ENCODE results near the gene THRAP3. TPM values are rescaled to one million over a fixed set of nuclear protein-coding genes. Genes with fewer than 3 reads are reported as not detected.
A peak's percentile ranks its signal among the peaks of the same experiment; 100 is the strongest.

THRAP3 gene
- total RNA-seq, 1 donor from 2014 or later: 119 TPM

GRCh38 chr1:36231191-36231590, 6.9 kb downstream of the THRAP3 start:
- H3K4me3 Mint-ChIP-seq (ENCODE audit: unreplicated experiment): no peak overlapping the region
- H3K27me3 Mint-ChIP-seq (ENCODE audit: unreplicated experiment): no peaks in the 10 kb centered on the region
- TF ChIP-seq, protein P1, sequence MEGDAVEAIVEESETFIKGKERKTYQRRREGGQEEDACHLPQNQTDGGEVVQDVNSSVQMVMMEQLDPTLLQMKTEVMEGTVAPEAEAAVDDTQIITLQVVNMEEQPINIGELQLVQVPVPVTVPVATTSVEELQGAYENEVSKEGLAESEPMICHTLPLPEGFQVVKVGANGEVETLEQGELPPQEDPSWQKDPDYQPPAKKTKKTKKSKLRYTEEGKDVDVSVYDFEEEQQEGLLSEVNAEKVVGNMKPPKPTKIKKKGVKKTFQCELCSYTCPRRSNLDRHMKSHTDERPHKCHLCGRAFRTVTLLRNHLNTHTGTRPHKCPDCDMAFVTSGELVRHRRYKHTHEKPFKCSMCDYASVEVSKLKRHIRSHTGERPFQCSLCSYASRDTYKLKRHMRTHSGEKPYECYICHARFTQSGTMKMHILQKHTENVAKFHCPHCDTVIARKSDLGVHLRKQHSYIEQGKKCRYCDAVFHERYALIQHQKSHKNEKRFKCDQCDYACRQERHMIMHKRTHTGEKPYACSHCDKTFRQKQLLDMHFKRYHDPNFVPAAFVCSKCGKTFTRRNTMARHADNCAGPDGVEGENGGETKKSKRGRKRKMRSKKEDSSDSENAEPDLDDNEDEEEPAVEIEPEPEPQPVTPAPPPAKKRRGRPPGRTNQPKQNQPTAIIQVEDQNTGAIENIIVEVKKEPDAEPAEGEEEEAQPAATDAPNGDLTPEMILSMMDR (IDR thresholded peaks at IDR 0.05; ENCODE audit: partially characterized antibody, unreplicated experiment): no peak
- H3K4me1 Mint-ChIP-seq (ENCODE audit: low read depth, unreplicated experiment): peaks cover 8% of the 10 kb centered on the region
- H3K36me3 Mint-ChIP-seq (ENCODE audit: unreplicated experiment): peaks cover 4% of the 10 kb centered on the region
- no peak for DNase-seq
- peaks cover 3% of the 10 kb centered on the region for H3K9me3 Mint-ChIP-seq (ENCODE audit: unreplicated experiment)
- no peak overlapping the region for H3K27ac Mint-ChIP-seq (ENCODE audit: unreplicated experiment)

DNA sequence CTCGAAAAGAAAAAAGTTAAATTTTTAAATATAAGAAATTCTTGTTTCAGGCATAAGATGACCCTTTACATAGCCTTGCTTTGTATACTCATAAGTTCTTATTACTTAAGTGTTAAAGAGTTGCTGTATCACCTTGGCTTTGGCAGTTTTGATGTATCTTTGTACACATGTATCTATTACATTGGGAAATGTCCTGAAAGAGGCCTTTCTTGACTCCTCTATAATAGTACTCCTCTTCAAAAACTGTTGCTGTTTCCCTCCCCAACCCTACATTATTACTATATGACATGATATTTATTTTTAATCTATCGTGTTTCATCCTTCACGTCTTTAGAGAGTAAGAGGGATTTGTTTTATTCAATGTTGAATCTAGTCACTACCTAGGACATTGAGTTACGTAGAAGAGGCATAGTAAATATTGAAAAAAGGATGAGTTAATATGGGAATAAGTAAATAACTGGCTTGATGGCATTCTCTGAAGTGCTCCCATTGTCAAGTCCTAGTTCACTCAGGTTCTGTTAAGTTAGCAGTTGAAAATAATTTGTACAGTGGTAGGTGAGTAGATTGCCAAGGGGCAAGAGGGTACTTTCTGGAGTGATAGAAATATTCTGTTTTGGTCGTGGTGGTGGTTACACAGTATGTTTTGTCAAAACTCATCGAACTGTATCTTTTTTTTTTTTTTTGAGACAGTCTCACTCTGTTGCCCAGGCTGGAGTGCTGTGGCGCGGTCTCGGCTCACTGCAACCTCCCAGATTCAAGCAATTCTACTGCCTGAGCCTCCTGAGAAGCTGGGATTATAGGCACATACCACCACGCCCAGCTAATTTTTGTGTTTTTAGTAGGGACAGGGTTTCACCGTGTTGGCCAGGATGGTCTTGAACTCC, 8.2 kb downstream of the THRAP3 start:
- Mint-ChIP-seq H3K36me3 (ENCODE audit: unreplicated experiment) (peaks cover 4% of the 10 kb centered on the region), H3K9me3 (ENCODE audit: unreplicated experiment) (no peaks in the 10 kb centered on the region), H3K27ac (ENCODE audit: unreplicated experiment) (no peak overlapping the region), H3K27me3 (ENCODE audit: unreplicated experiment) (no peaks in the 10 kb centered on the region), H3K4me1 (ENCODE audit: low read depth, unreplicated experiment) (peaks cover 2% of the 10 kb centered on the region), H3K4me3 (ENCODE audit: unreplicated experiment) (no peak overlapping the region)
- TF ChIP-seq, protein P1 (IDR thresholded peaks at IDR 0.05; ENCODE audit: partially characterized antibody, unreplicated experiment): no peak
- no peak for DNase-seq

GRCh38 chr1:36236302-36236701, 12.1 kb downstream of the THRAP3 start:
- H3K27me3 Mint-ChIP-seq (ENCODE audit: unreplicated experiment): no peaks in the 10 kb centered on the region
- peak overlapping the region; percentile 37 for H3K27ac Mint-ChIP-seq (ENCODE audit: unreplicated experiment)
- H3K9me3 Mint-ChIP-seq (ENCODE audit: unreplicated experiment): no peaks in the 10 kb centered on the region
- H3K4me1 Mint-ChIP-seq (ENCODE audit: low read depth, unreplicated experiment): peaks cover 17% of the 10 kb centered on the region
- DNase-seq: no peak
- no peak overlapping the region for H3K4me3 Mint-ChIP-seq (ENCODE audit: unreplicated experiment)
- TF ChIP-seq, protein P1 (IDR thresholded peaks at IDR 0.05; ENCODE audit: partially characterized antibody, unreplicated experiment): no peak
- H3K36me3 Mint-ChIP-seq (ENCODE audit: unreplicated experiment): peaks cover 4% of the 10 kb centered on the region

- Mint-ChIP-seq H3K4me3 (ENCODE audit: unreplicated experiment) (no peak overlapping the region), H3K27me3 (ENCODE audit: unreplicated experiment) (no peaks in the 10 kb centered on the region), H3K4me1 (ENCODE audit: low read depth, unreplicated experiment) (peaks cover 19% of the 10 kb centered on the region), H3K27ac (ENCODE audit: unreplicated experiment) (peak overlapping the region; percentile 72), H3K9me3 (ENCODE audit: unreplicated experiment) (peaks cover 1% of the 10 kb centered on the region), H3K36me3 (ENCODE audit: unreplicated experiment) (no peaks in the 10 kb centered on the region)
- TF ChIP-seq, protein P1 (IDR thresholded peaks at IDR 0.05; ENCODE audit: partially characterized antibody, unreplicated experiment): no peak
- DNase-seq: no peak
Measured at GRCh38 chr1:36238433-36238832, 14.2 kb downstream of the THRAP3 start.

Data from glutamatergic neuron (in vitro differentiated cells).